A673 (cell line): ENCODE results near the gene ATF2.

Experiments used
- CTCF ChIP-seq: fragments of 300-800, 200-600 bp; sonication (generic); conservative IDR thresholded peaks from 2 replicates; pipeline ENCODE4 v1.5.1; 2017; ENCODE audit warnings: low read depth, mild to moderate bottlenecking, antibody characterized with exemption, low read length, moderate library complexity, mixed read lengths
- EZH2 ChIP-seq: fragments of 200-600 bp; sonication (generic); IDR thresholded peaks from 2 replicates; pipeline ENCODE4 v1.6.1; 2017; ENCODE audit warnings: borderline replicate concordance, low read depth, mild to moderate bottlenecking, mixed read lengths, antibody characterized with exemption, low read length; ENCODE audit not compliant: poor library complexity, severe bottlenecking

GRCh38 chr2:175187378-175187777, 19.4 kb upstream of the ATF2 start:
- TF ChIP-seq CTCF (peak; percentile 44), EZH2 (no peak)
